ENCODE results near the gene ERCC6.

Gene ERCC6

DNA sequence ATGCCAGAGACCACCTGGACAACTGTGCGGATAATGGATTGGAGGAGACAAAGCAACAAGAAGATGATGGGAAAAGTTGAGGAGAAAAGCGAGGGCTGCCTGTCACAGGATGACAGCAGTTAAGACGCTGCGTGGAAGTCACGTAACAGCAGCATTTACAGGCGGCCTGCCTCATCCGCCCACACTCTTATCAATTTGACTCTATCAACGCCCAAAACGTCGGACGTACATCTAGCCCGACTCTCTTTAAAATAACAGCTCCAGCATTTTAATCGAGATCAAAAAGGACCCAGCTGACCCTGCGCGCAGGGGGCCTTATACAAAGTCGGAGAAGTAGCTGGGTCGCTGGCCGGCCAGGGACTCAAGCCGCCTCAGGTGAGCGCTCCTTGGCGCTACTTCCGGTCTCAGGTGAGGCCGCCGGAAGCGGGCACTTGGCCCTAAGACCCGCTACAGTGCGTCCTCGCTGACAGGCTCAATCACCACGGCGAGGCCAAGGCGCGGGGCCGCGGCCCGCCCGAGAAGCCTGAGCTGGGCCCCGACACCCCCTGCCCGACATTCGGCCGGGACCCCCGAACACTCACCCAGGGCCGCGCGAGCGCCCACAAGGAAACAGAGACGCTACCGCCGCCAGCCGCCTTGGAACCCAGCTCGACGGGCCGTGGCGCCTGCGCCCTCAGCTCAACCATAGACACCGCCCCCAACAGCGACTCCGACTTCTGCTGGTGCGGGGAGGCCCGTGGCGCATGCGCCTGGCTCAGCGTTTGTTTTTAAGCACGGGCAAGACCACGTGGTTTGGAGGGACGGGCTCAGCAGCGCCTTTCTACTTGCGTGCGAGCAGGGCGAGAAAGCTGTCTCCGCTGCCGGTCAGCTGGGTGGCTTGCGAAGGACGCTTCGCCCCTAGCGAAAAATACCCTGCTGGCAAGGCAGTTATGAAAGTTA lies at the start of gene ERCC6:
ERCC6 (minus strand) TSS at position 741 of the 939 bp plus-strand sequence.
- peak; percentile 96 for DNase-seq

DNA sequence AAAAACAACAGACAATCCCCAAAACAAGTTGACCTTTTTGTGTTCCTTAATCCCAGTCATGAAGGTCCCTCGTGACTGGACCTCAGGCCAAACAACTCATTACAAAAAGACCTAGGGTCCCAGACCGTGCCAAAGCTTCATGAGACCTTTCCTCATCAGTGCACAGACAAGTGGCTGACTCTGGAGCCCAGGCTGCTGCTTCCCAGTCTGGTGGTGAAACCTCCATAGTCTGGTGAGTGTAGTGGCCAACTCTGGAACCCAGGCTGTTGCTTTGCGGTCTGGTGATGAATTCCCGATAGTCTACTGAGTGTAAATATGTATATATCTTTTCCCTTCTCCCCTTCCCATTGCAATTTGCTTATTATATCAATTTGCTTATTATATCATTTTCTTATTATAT lies 49.1 kb upstream of the ERCC6 start:
- DNase-seq: no peak

DNA sequence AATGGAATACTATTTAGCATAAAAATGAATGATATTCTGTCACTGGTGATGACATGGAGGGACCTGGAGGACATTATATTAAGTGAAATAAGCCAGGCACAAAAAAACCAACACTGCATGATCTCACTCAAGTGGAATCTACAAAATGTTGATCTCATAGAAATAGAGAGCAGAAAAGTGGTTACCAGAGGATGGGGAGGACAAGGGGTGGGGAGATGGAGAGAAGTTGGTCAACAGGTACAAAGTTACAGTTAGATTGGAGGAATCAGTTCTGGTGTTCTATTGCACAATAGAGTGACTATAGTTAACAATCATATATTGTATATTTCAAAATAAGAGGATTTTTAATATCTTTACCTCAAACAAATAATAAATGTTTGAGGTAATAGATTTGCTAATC lies 46.5 kb upstream of the ERCC6 start:
- no peak for DNase-seq

DNA sequence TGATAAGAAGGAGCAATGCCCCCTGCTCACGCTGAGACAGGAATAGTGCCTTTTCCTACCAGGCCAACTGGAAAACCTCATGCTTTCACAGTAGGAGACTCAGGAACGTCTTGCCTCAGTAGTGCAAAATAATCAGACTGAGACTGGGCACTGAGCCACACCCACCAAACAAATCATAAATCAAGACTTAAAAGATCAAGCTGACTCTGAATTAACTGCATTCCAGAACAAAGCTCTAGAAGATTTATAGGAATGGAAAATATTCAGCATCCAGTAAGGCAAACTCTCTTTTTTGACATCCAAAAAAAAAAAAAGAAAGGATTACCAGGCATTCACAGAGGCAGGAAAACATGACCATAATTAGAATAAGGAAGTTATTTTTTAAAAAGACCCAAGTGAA lies 40.7 kb upstream of the ERCC6 start:
- no peak for DNase-seq

DNA sequence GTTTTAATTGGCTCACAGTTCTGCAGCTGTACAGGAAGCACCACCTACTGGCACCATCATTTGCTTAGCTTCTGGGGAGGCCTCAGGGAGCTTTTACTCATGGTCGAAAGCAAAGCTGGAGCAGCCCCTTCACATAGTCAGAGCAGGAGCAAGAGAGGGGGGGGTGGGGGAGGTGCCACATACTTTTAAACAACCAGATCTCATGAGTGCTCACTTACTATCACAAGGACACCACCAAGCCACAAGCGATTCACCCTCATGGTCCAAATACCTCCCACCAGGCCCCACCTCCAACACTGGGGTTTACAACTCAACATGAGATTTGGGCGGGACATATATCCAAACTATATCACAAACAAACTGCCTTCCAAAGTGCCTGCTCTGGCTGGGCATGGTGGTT lies 39.5 kb upstream of the ERCC6 start:
- no peak for DNase-seq

DNA sequence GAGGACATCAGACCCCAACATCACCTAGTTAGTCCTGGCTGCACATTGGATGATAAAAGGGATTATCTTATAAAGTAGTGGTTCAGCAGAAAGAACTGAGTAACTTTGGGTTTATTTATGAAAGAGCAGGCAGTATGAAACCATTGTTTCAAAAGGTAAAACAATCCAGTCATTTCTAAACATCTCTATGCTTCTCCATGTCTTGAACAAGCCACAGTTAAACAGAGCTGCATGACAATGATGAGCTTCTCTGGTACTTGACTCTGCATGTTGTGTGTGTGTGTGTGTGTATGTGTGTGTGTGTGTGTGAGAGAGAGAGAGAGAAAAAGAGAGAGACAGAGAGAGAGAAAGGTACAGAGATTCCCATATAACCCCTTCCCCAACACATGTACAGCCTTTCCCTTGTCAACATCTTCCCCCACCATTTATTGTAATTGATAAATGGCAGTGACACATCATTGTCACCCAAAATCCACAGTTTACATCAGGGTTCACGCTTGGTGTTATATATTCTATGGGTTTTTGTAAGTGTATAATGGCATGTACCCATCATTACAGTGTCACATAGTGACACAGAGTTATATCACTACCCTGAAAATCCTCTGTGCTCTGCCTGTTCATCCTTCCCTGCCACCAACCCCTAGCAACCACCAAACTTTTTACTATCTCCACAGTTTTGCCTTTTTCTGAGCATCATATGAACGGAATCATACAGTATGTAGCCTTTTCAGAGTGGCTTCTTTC lies 38.4 kb upstream of the ERCC6 start:
- DNase-seq: no peak

DNA sequence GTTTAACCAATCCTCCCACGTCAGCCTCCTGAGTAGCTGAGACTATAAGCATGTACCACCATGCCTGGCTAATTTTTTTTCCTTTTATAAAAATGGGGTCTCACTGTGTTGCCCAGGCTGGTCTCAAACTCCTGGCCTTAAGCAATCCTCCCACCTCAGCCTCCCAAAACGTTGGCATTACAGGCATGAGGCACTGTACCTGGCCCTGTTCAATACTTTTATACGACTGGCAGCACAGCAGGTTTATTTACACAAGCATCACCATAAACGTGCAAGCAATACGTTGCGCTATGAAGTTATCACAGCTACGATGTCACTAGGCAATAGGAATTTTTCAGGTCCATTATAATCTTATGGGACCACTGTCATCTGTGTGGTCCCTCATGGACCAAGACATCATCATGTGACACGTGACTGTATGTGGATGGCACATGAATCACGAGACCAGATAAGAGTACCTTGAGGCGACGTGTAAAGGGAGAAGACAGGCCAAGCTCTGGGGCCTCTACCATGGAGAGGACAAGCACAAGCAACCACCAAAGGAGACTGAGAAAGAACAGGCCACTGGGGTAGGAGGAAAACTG lies 36.7 kb upstream of the ERCC6 start:
- DNase-seq: no peak

DNA sequence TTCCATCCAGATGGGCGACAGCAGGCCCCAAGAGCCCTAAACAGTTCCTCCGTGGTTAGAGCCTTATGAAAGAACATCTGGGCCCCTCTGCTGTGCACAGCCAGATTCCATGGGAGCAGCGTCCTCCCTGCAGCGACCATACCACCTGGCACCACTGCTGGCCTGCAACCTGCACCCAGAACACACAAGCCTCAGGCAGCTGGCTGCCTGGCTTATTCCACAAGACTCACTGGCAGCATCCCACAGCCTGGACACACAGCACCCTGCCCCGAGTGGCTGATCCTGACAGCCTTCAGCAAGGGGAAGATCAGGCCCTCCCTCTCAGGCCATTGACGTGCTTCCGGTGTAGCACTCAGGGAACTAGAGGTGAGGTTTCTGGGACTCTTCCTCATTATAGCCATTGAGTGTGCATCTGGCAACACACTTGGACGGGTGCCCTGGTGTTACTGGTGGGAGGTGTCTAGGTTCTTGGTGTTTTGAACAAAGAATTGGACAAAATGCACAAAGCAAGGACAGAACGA lies 33.7 kb upstream of the ERCC6 start:
- DNase-seq: no peak

DNA sequence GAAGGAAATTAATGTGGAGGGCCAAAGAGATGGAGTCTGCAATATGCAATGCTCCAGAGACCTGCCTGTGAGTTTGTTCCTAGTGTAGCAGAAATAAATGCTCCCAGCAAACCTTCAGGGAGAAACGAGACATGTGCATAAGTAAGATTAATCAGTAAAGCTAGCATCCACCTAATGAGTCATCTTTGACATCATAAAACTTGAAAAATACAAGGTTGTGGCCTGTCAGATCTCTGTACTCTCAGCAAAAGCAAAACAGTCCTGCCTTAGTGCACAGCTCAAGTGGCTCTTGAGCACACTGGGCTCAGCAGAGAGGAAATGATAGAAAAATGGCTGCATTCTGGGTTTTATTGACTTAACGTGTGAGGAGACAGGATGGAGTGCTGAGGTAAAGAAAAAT lies 32.5 kb upstream of the ERCC6 start:
- DNase-seq: no peak

DNA sequence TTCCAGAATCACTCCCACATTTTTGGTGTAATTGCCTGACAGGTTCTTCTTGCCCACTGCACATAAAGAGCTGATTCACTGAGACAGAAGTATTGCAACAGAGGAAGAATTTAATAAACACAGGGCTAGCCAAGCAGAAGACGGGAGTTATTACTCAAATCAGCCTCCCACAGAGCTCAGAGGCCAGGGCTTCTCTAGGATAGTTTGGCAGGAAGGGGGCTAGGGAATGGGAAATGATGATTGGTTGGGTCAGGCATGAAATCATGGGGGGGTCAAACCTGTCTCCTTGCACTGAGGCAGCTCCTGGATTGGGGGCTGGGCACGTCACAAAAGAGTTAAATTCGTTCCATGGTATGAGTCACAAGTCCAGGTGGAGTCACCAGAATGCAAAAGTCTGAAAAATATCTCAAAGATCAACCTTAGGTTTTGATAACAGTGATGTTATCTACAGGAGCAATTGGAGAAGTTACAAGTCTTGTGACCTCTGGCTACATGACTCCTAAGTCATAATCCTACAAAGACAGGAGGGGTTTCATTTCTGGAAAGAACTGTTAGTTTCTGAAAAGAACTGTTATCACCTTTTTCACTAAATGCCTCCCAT lies 30.2 kb upstream of the ERCC6 start:
- DNase-seq: no peak

DNA sequence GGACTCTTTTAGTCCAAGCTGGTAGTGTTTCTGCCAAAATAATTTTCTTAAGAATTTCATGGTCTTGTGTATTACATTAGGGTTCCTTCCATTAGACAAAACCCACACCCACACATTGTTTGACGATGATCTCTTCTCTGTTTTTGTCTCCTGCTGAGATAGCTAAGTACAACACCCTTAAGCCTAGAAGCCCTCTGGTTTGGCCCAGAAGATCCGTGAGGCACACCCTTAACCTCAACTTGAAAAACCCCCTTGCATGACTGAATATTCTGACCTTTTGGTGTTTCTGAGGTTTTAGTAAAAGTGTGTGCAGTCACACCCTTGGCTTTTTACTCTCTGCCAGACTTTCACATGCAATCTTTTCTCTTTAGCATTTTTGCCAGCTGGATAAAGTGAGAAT lies 29.3 kb upstream of the ERCC6 start:
- no peak for DNase-seq

DNA sequence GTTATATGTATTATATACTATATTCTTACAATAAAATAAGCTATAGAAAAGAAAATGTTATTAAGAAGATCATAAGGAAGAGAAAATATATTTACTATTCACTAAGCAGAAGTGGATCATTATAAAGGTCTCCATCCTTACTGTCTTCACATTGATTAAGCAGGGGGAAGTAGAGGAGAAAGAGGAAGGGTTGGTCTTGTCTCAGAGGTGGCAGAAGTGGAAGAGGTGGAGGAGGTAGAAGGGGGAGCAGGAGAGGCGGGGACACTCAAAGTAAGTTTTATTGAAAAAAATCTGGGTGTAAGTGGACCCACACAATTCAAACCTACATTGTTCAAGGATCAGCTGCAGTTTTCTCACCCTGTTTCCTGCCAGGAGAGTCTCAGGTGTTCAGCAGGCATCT lies 28.9 kb upstream of the ERCC6 start:
- no peak for DNase-seq

DNA sequence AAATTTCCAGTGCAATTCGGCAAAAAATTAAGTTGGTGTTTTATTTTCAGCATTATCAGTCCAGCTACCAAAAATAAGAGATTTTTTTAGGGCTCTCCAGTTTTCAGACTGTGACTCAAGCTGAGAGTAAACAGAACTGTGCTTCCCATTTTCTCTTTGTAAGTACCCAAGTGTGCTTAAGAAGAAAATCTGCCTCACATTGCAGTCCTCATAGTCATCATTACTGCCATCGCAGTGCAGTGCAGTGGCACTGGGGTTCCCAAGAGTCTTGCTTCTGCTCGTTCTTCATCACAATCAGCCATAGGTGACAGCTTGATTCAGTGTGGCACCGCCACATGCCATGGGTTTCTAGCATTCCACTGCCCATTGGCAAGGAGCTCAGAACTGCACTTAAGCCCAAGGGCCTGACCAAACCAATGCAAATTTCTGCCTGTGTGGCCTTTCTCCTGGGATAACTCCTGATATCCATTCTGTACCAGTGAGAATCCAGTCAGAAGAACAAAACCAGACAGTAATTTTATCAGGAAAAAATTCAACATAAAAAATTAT lies 25.6 kb upstream of the ERCC6 start:
- DNase-seq: no peak

DNA sequence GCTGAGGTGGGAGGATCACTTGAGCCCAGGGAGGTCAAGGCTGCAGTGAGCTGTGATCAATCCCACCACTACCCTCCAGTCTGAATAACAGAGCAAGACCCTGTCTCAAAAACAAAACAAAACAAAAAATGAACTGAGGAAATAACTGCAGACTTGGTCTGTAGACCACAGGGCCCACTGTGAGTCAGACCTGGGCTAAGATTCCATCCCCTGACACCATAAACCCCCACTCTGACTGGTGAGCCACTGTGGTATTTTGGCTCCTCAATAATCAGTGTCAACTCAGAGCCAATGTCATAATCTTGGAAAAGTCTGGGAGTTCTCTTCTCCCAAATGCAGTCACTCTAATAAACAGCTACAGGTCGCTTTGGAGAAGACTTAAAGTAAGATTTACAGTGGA lies 24.0 kb upstream of the ERCC6 start:
- no peak for DNase-seq

DNA sequence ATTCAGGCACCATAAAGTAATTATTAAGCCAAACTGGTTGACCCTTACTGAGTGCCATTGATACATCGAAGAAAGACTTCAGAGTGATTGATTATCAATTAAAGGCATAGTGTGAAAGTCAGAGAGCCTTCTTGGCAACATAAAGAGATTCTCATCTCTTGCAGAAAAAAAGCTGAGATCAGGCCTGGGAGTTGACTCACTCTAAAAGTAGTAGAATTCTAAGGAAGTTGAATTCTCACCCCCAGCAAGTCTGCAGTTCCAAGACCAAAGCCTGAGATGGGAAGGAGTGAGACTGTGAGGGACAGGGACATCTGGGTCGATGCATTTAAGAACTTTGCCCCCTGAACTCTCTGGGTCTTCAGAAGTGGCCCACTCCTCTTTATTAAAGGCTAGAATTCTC lies 21.6 kb upstream of the ERCC6 start:
- no peak for DNase-seq

DNA sequence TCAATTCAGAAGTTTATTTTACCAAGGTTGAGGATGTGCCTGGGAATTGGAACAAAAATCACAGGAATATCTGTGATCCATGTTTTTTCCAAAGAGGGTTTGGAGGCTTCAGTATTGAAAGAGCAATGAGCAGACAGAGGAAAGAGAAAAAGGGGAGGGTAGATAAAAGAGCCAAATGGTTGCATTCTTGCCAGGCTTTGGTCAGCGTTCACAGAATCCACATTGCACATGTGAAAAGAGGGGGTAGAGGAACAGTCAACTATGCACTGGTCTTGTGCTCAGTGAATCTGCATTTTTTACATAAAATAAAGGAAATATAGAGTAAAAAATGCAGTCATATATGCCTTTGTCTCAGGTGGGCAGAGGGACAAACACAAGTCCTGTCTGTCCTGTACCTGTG lies 20.6 kb upstream of the ERCC6 start:
- DNase-seq: no peak

DNA sequence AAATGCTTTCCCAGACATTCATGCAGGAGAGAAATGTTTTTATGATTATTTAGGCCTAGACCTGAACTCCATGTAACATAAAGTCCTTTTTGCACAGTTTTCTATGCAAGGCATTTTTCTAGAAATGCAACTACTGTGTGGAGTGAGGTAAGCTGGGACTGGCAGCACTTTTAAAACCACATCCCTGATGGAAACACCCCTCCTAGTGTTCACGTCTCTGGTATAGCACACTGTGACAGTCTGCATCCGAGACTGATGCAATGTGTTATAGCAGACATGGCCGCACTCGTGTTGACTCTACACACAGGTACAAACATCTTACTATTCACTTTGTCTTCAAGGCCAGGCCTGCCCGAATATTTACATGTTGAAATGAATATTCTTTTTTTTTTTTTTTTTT lies 19.3 kb upstream of the ERCC6 start:
- no peak for DNase-seq

DNA sequence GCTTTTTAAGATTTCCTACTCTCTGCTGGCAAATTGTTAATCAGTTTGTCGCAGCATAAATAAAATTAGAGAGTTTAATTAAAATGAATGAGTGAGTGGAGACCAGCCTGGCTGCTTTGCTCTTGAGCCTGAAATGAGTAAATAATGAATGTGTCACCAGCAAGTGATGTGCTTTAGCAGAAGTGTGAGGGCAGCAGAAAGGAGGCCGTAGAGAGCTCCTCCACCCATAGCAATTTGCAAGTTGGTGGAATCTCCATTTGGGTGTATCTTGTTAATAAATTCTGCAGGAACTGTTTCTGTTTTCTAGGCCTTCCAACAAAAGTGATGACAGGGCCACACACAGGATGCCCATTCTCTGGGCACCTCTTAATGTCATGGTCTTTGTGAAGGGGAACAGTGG lies 18.8 kb upstream of the ERCC6 start:
- no peak for DNase-seq

DNA sequence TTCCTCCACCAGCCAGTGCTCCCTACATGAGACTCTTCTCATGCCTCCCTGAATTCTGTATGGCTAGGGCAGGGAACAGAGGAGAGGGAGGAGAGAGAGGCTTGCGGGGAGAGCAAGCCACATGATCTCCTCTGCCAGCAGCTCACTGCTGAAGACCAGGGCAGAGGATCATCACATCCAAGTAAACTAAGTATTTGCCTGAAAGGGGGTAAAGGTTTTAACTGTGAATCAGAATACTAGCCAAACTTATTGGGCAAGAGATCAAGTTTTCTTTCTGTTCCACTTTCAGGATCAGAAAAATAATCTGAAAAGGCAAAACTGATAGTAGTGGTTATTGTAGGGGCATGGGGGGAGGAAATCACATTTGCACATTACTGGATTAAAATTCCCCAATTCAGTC lies 17.8 kb upstream of the ERCC6 start:
- DNase-seq: no peak

DNA sequence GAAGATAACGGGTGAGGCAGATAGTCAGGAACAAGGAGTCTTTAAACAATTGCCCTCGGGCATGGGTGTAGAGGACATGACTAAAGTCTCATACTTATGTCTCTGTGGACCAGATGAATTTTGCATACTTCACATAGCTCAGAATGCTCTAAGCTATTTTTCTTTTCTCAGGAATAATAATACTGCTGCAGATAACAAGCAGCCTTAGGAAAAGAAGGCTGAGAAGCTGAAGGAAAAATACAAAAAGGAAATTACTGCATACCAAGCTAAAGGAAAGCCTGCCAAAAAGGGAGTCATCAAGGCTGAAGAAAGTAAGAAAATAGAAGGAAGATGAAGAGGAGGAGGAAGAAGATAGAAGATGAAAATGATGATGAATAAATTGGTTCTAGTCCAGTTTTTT lies 13.4 kb upstream of the ERCC6 start:
- no peak for DNase-seq

DNA sequence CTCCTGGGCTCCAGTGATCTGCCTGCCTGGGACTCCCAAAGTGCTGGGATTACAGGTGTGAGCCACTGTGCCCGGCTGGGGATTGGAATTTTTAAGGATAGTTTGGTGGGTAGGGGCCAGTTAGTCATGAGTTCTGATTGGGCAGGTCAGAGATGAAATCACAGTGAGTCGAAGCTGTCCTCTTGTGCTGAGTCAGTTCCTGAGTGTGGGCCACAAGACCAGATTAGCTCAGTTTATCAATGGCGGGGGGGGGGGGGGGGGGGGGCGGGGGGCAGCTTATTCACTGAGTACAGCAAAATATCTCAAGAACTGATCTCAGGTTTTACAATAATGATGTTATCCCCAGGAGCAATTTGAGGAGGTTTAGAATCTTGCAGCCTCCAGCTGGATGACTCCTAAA lies 11.6 kb upstream of the ERCC6 start:
- no peak for DNase-seq

DNA sequence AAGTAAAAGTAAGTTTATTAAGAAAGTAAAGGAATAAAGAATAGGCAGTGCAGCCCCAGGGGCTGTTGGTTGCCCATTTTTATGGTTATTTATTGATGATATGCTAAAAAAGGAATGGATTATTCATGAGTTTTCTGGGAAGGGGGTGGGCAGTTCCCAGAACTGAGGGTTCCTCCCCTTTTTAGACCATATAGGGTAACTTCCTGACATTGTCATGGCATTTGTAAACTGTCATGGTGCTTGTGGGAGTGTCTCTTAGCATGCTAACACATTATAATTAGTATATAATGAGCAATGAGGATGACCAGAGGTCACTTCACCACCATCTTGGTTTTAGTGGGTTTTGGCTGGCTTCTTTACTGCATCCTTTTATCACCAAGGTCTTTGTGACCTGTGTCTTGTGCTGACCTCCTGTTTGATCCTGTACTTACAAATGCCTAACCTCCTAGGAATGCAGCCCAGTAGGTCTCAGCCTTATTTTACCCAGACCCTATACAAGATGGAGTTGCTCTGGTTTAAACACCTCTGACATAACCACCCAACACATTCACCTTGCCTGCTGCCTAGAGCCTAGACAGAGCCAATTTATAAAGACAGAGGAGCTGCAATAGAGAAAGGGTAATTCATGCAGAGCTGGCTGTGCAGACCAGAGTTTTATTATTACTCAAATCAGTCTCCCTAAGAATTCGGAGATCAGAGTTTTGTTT lies 10.9 kb upstream of the ERCC6 start:
- DNase-seq: no peak

Data from activated CD8-positive, alpha-beta memory T cell treated with anti-CD3 and anti-CD28 coated beads, Interleukin-2, amount 50 U/mL, for 48 hours (primary cell).